GM12872 (cell line): Measurements from ENCODE around the gene USHBP1.

ENCODE experiments used
- TF ChIP-seq, protein P1 (sequence below): IDR thresholded peaks from 3 replicates; pipeline ENCODE4 v1.5.1; 2011; ENCODE audit warnings: low read depth, mild to moderate bottlenecking, low read length, moderate library complexity; ENCODE audit not compliant: insufficient read depth

USHBP1 gene

DNA sequence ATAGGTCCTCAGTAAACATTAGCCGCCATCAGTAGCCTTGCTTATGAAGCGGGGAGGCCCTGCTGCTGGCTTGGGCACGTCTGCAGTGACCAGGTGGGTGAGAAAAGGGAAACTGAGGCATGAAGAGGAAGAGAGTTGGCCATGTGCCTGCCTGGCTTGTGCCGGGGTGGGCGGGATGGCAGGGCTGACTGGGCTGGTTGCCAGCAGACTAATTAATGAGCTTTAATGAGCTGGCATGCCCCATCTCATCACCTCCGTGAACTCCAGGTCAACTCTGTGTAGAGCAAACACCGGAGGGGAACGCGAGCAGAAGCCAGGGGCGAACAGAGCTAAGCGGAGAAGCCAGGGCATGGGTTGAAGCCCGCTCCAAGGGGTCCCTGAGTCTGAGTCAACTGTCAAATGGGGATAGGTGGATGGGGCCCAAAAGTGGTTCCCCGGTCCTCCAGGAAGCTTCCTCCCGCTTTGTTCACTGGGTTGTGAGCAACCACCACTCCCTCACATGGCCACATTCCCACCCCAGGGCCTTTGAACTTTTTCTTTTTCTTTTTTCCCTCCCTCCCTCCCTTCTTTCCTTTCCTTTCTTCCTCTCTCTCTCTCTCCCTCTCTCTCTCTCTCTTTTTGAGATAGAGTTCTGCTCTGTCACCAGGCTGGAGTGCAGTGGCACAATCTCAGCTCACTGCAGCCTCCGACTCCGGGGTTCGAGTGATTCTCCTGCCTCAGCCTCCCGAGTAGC lies 27.6 kb downstream of the USHBP1 start:
- TF ChIP-seq, protein P1, sequence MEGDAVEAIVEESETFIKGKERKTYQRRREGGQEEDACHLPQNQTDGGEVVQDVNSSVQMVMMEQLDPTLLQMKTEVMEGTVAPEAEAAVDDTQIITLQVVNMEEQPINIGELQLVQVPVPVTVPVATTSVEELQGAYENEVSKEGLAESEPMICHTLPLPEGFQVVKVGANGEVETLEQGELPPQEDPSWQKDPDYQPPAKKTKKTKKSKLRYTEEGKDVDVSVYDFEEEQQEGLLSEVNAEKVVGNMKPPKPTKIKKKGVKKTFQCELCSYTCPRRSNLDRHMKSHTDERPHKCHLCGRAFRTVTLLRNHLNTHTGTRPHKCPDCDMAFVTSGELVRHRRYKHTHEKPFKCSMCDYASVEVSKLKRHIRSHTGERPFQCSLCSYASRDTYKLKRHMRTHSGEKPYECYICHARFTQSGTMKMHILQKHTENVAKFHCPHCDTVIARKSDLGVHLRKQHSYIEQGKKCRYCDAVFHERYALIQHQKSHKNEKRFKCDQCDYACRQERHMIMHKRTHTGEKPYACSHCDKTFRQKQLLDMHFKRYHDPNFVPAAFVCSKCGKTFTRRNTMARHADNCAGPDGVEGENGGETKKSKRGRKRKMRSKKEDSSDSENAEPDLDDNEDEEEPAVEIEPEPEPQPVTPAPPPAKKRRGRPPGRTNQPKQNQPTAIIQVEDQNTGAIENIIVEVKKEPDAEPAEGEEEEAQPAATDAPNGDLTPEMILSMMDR: no peak

DNA sequence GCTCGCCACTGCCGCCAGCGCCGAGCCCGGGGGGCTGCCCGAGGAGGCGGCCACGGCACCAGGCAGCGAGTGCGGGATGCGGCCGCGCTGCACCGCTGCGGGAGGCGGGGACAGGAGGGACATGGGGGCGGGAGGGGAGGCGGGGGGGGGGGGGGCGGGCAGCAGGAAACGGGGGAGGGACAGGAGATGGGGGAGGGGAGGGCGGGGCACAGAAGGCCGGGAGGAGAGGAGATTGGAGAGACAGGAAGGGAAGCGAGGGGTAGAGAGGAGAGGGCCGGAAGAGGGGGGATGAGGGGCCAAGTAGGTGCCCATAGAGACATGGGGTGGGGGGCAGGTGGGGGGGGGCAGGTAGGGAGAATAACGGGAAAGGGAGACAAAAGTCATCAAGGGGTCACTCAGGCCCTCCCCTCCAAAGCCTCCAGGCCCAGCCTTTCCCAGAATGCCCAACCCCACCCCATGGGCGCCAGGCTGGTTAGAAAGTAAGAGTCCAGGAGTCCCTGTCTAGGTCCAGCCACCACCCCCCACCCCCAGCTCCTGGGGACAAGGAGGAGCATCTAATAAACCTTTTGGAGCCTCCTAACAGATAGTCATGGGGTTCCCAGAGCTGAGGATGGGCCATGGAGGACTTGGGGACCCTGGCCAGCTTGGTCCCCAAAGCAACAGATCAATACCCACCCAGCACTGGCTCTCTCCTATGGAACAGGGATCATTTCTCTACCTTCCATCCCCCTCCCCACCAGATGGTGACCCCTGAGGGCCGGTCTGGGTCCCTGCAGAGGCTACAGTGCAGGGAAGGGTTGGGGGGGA lies 28.4 kb downstream of the USHBP1 start:
- TF ChIP-seq, protein P1: no peak

- TF ChIP-seq, protein P1: peak; percentile 70
Measured at GRCh38 chr19:17235300-17235970, 29.1 kb downstream of the USHBP1 start.

- TF ChIP-seq, protein P1: no peak
Measured at GRCh38 chr19:17234911-17235299, 29.6 kb downstream of the USHBP1 start.

- TF ChIP-seq, protein P1: no peak
Measured at GRCh38 chr19:17232258-17232657, 32.3 kb downstream of the USHBP1 start.

- TF ChIP-seq, protein P1: no peak
Measured at GRCh38 chr19:17229890-17230289, 34.7 kb downstream of the USHBP1 start.

- TF ChIP-seq, protein P1: no peak
Measured at GRCh38 chr19:17227798-17228367, 36.7 kb downstream of the USHBP1 start.
